Caco-2 (cell line): ENCODE data around the gene ANKFN1. TPM values are rescaled to one million over a fixed set of nuclear protein-coding genes. Genes with fewer than 3 reads are reported as not detected.

ENCODE experiments used
- BruUV-seq: library from RNA; stranded (reverse); fragments of 400-500 nt; replicated peaks from 2 replicates; lab custom pipeline; 2021; lab: Mats Ljungman, UMichigan
- CTCF ChIA-PET: fragments of 300-600 bp; sonication (Branson Sonifier 250); formaldehyde crosslinking; loops from one replicate; lab custom pipeline; 2022; ENCODE audit warnings: antibody characterized with exemption; lab: Charles Lee
- POLR2A ChIA-PET: fragments of 300-600 bp; sonication (Branson Sonifier 250); formaldehyde crosslinking; loops from one replicate; lab custom pipeline; 2022; ENCODE audit warnings: antibody characterized with exemption; lab: Charles Lee
- DNase-seq, 2 experiments: peaks; one replicate each; pipeline versions ENCODE4 v3.0.0 to v3.0.0-alpha.2; 2020 to 2022
- H3K27me3 ChIP-seq: replicated peaks from 2 replicates; pipeline ENCODE4 v1.6.0; 2011; ENCODE audit warnings: low read length; ENCODE audit not compliant: control insufficient read depth, insufficient read depth
- H3K36me3 ChIP-seq: 2 replicates; pipeline ENCODE4 v1.5.1; 2011; ENCODE audit warnings: low read length; ENCODE audit not compliant: control insufficient read depth, insufficient read depth
- H3K4me1 ChIP-seq: fragments of 250-450 bp; sonication (Bioruptor Pico); 2 replicates; pipeline ENCODE4 v1.5.1; 2020; ENCODE audit warnings: mild to moderate bottlenecking
- H3K4me3 ChIP-seq: 2 replicates; pipeline ENCODE4 v1.5.1; 2011; ENCODE audit warnings: low read depth, mild to moderate bottlenecking, control low read depth, low read length
- H3K9me3 ChIP-seq: fragments of 250-450 bp; sonication (Bioruptor Pico); 2 replicates; pipeline ENCODE4 v1.5.1; 2020; ENCODE audit warnings: mild to moderate bottlenecking, moderate library complexity
- H3K27ac Mint-ChIP-seq: one replicate; pipeline ENCODE4 v1.8.0; 2022; ENCODE audit warnings: mixed read lengths; ENCODE audit not compliant: unreplicated experiment
- H3K27me3 Mint-ChIP-seq: one replicate; pipeline ENCODE4 v1.8.0; 2022; ENCODE audit warnings: mixed read lengths; ENCODE audit not compliant: insufficient read depth, unreplicated experiment
- H3K36me3 Mint-ChIP-seq: one replicate; pipeline ENCODE4 v1.8.0; 2022; ENCODE audit warnings: mild to moderate bottlenecking, mixed read lengths; ENCODE audit not compliant: insufficient read depth, unreplicated experiment
- H3K4me1 Mint-ChIP-seq: one replicate; pipeline ENCODE4 v1.8.0; 2022; ENCODE audit warnings: low read depth, mixed read lengths; ENCODE audit not compliant: unreplicated experiment
- H3K4me3 Mint-ChIP-seq: one replicate; pipeline ENCODE4 v1.8.0; 2022; ENCODE audit warnings: mild to moderate bottlenecking, moderate library complexity, mixed read lengths; ENCODE audit not compliant: unreplicated experiment
- H3K9me3 Mint-ChIP-seq: one replicate; pipeline ENCODE4 v1.8.0; 2022; ENCODE audit warnings: mixed read lengths; ENCODE audit not compliant: unreplicated experiment
- CTCF ChIP-seq, 2 experiments: fragments of 200-600 bp in 1 of 2; IDR thresholded peaks; 1 replicate in 1 of 2; 2 replicates in 1 of 2; pipeline versions ENCODE4 v1.5.1 to v1.8.0; 2011 to 2022; ENCODE audit warnings: antibody characterized with exemption in 1 of 2, control low read depth in 1 of 2, inconsistent platforms in 1 of 2, low read depth in 1 of 2, low read length in 1 of 2, mild to moderate bottlenecking in 1 of 2, moderate library complexity in 1 of 2; ENCODE audit not compliant: insufficient read depth in 1 of 2, severe bottlenecking in 1 of 2, unreplicated experiment in 1 of 2
- intact Hi-C: fragments of 100-400 bp; cut with micrococcal nuclease; formaldehyde crosslinking; loops from one replicate; pipeline ENCODE4 v1.10.0; 2022; ENCODE audit not compliant: unreplicated experiment
- total RNA-seq: library from RNA; stranded (reverse); gene quantifications from 2 replicates; pipeline ENCODE4 v1.2.3, GENCODE V29; 2022

Gene ANKFN1
- total RNA-seq, 1 experiment from 2014 or later = 0.34 TPM

DNA sequence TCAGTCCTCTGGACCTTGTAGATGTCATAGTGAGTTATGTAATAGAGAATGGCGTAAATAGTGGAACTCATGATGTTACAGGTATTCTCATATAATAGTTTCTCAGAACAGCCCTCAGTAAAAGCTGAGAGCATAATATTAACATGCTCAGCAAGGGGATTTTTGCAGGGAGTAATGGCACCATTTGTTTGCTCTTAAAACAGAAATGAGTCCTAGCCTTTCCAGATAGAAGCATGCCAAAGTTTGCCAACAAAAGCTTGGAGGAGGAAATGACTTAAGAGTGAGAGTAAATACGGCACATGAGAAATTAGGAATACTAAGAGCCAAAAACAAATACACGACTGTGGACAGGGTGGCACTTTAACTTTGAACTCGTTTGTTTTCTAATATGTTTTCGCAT, 198.4 kb downstream of the ANKFN1 start:
- no peaks in the 10 kb centered on the region for H3K4me1 Mint-ChIP-seq
- intact Hi-C loops = no loop called here

DNA sequence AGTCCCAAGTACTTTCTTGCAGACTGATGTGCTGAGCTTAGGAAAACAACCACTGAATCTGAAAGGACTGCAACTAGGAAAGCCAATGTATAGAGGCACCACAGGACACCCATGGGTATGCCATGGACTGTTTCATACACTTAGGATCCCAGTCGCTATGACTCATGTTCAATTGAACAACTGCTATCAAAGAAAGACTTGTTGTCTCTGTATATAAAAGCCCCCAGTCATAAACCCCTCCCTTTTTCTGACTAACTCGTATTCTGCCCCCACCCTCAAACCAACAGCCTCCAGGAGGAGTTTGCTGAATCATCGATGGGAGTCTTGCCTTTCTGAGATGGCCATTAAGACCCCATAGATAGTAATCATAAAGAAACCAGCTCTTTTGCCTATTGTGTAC, 205.4 kb downstream of the ANKFN1 start:
- Mint-ChIP-seq H3K27ac (no peak overlapping the region), H3K27me3 (peaks cover 3% of the 10 kb centered on the region), H3K9me3 (no peaks in the 10 kb centered on the region), H3K4me3 (no peak overlapping the region), H3K36me3 (no peaks in the 10 kb centered on the region), H3K4me1 (no peaks in the 10 kb centered on the region)
- BruUV-seq = no TSS peak
- CTCF ChIA-PET = no interaction called here
- H3K4me1 ChIP-seq = no peaks in the 10 kb centered on the region
- no peaks in the 10 kb centered on the region for H3K36me3 ChIP-seq
- no peaks in the 10 kb centered on the region for H3K27me3 ChIP-seq
- TF ChIP-seq CTCF (IDR thresholded peaks at IDR 0.05; ENCODE audit: insufficient read depth in 1 of 2, low read depth in 1 of 2, low read length in 1 of 2, severe bottlenecking in 1 of 2, unreplicated experiment in 1 of 2) = no peak
- intact Hi-C loops = no loop called here
- DNase-seq = no peak
- no peak overlapping the region for H3K4me3 ChIP-seq
- POLR2A ChIA-PET = no interaction called here
- no peaks in the 10 kb centered on the region for H3K9me3 ChIP-seq

More for the DNA sequence above, 198.4 kb downstream of the ANKFN1 start:
- no peaks in the 10 kb centered on the region for H3K9me3 ChIP-seq
- Mint-ChIP-seq H3K36me3 (no peaks in the 10 kb centered on the region), H3K9me3 (no peaks in the 10 kb centered on the region), H3K4me3 (no peak overlapping the region), H3K27me3 (peaks cover 8% of the 10 kb centered on the region), H3K27ac (no peak overlapping the region)
- H3K4me3 ChIP-seq = no peak overlapping the region
- CTCF ChIA-PET = no interaction called here
- no peaks in the 10 kb centered on the region for H3K4me1 ChIP-seq
- no peak for DNase-seq
- TF ChIP-seq CTCF (IDR thresholded peaks at IDR 0.05; ENCODE audit: insufficient read depth in 1 of 2, low read depth in 1 of 2, low read length in 1 of 2, severe bottlenecking in 1 of 2, unreplicated experiment in 1 of 2) = no peak
- no peaks in the 10 kb centered on the region for H3K27me3 ChIP-seq
- H3K36me3 ChIP-seq = no peaks in the 10 kb centered on the region
- POLR2A ChIA-PET = no interaction called here
- no TSS peak for BruUV-seq

GRCh38 chr17:56359518-56359917, 206.2 kb downstream of the ANKFN1 start:
- Histone ChIP-seq H3K9me3 (no peaks in the 10 kb centered on the region), H3K4me3 (no peak overlapping the region), H3K36me3 (no peaks in the 10 kb centered on the region), H3K4me1 (no peaks in the 10 kb centered on the region), H3K27me3 (no peaks in the 10 kb centered on the region)
- no peak for DNase-seq
- intact Hi-C loops = no loop called here
- Mint-ChIP-seq H3K27me3 (peaks cover 3% of the 10 kb centered on the region), H3K27ac (no peak overlapping the region), H3K36me3 (no peaks in the 10 kb centered on the region), H3K4me1 (no peaks in the 10 kb centered on the region), H3K9me3 (no peaks in the 10 kb centered on the region), H3K4me3 (no peak overlapping the region)
- BruUV-seq = no TSS peak
- ChIA-PET POLR2A (no interaction called here), CTCF (no interaction called here)
- no peak for TF ChIP-seq CTCF (IDR thresholded peaks at IDR 0.05; ENCODE audit: insufficient read depth in 1 of 2, low read depth in 1 of 2, low read length in 1 of 2, severe bottlenecking in 1 of 2, unreplicated experiment in 1 of 2)
